Stimulated activated CD4-positive, alpha-beta T cell treated with anti-CD3 and anti-CD28 coated beads, Interleukin-4, amount 100 ng/mL, for 24 hours (primary cell): ENCODE results near the gene HMX2.
A peak's percentile ranks its signal among the peaks of the same experiment; 100 is the strongest.
"Not testable (repeated sequence)": the region's sequence is repeated elsewhere in the genome, so short reads cannot be mapped to it uniquely, and the experiment has no call there.

Experiments used
- DNase-seq: peaks from one replicate; pipeline ENCODE4 v3.0.0-alpha.2; 2020

Gene HMX2

DNA sequence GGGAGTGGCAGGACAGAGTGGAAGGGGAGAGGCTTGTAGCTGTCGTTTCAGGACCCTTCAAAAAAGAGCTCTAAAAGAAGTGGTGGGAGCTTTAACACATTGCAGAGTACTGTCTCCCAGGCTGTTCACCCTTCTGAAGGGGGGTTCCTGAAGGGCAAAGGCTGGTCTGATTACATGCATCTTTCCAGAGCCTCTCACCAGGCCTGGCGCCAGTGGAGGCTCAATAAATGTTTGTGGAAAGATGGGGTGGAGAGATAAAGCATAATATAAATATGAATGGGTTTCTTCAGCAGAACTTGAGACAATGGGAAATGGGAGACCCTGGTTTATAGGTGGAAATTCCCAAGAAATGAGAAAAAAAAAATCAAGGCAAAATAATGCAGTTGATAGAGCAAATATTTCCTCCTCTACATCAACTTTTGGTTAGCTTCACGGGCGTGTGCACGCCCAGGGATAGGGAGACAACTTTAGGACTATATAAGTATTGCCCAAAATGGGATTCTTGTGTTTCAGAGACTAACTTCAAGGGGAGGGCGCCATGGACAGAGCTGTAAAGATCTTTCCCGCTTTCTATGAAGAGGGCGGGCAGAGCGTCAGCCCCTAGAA, 5.7 kb downstream of the HMX2 start:
- DNase-seq = no peak

DNA sequence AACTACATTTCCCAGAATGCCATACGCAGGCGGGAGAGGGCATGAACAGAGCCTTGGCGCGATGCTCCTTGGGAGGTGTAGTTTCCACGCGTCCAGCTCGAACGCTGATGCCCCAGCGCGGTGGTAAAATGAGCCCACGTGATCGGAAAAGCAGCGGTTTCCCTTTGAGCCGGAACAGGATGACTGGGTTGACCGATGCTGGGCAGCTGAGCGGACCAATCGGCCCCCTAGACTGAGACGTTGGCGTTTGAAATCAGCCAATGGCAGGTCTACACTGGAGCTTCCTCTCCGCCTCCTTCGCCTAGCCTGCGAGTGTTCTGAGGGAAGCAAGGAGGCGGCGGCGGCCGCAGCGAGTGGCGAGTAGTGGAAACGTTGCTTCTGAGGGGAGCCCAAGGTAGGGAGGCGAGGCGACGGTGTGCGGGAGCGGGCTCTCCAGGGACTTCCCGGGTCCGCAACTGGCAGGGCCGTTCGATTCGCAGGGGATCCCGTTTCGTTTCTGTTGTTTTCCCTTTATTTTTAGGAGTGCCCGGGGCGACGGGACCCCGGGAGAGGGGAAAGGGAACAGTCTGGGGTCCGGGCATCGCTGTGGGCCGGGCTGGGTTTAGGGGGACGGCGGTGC, 6.3 kb downstream of the HMX2 start, which contains the start of gene BUB3:
TSS of gene BUB3 (plus strand) at position 311 of the 619 bp plus-strand sequence. CDS start 516 bp downstream, outside the sequence.
- DNase-seq = peak; percentile 97

DNA sequence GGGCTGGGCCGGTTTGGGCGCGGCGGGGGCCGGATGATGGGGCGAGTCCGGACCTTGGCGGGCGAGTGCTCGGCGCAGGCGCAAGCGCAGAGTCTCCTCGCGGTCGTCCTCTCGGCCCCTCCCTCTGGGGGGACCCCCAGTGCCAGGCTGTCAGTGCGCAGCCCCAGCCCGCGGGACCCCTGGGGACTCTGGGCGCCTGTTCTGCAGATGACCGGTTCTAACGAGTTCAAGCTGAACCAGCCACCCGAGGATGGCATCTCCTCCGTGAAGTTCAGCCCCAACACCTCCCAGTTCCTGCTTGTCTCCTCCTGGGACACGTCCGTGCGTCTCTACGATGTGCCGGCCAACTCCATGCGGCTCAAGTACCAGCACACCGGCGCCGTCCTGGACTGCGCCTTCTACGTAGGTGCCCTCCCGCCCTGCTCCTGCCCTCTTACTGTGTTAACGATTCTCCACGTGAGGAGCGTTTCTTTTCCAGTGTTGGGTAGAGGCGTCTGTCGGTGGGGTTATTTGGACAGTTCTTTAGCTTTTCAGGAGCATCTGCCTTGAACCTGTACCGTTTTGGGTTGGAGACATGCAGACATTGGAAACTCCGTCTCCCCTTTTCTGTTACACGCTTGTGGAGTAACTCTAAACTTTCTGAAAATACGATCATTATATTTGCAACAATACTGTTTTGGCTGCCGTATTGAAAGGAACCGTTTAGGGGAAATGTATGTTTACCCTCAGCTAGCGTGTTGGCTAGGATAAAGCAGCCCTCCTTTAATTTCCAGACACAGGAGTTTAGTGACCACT, 7.0 kb downstream of the HMX2 start:
- peak; percentile 50 for DNase-seq

DNA sequence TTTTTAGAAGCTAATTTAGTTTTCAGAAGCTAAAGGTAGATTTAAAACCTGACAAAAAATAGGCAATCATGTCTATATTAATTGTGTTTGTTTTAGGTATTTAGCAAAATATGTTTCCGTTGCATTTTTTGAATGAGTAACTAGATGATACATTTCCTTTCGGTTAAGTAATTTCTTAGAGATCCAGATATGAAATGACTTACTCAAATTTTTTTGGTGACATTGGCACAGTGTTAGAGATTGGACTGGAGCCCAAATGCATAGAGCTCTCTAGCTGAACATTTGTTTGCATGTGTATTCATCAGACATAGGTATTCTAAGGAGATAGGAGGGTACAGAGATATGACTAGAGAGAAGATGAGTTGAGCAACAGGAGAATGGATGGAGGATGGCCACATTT, 8.1 kb downstream of the HMX2 start:
- no peak for DNase-seq

DNA sequence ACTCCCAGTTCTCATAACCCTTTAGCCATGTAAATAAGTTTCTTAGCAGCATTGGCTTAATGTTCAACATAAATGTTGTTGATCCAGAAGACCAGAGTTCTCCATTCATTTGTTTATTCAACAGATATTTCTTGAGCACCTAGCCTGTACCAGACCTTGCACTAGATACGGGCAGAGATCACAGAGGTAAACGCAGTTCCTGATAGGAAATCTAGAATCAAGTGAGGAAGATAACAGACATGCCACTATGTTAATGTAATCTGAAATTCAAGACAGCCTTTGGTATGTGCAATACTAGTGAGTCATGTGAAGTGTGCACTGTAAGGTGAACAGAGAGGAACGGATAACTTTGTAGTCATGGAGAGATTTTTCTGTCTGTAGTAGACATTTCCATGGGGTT, 9.3 kb downstream of the HMX2 start:
- DNase-seq = no peak

DNA sequence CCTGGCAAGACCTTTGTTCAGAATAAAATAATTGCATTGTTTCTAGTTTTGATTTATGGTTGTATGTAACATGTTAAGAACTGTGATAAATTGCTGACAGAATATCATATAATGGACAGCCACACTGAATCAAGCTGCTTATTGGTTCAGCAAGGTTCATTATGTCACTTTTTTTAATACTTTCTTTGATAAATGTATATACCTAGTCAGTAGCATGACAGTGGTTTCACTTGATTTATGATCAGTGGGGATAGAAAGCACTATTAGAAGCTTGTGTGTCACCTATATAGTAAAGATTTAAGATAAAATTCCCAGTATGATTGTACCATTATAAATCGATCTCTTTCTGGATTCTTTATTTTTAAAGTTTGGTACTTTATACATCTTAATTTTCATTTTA, 10.7 kb downstream of the HMX2 start:
- DNase-seq = no peak

DNA sequence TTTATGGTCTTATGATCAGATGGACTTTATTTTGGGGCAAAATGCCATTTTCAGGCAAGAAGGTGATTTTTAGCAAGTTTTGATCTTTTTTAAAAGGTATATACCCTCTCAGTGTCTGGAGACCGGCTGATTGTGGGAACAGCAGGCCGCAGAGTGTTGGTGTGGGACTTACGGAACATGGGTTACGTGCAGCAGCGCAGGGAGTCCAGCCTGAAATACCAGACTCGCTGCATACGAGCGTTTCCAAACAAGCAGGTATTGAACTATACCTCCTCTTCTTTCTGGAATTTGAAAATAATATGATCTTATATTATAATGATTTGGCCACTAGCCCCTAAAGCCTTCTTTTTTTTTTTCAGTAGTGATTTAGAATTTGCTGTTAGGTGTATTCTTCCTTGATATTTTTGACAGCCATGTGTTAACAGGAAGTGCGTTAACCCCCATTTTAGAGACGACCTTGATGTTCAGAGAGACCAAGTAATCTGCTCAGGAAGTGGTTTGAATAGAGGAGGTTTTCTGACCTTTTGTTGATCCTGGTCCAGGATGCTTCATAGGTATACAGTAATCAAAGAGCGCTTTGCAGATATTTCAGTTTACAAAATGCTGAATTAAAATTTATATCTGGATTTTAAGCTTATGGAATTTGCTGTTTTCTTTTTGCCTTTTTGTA, 12.5 kb downstream of the HMX2 start:
- DNase-seq = no peak

DNA sequence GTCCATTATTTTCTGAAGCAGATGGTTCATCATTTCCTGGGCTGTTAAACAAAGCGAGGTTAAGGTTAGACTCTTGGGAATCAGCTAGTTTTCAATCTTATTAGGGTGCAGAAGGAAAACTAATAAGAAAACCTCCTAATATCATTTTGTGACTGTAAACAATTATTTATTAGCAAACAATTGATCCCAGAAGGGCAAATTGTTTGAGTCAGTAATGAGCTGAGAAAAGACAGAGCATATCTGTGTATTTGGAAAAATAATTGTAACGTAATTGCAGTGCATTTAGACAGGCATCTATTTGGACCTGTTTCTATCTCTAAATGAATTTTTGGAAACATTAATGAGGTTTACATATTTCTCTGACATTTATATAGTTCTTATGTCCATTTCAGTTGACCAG, 16.4 kb downstream of the HMX2 start:
- no peak for DNase-seq

DNA sequence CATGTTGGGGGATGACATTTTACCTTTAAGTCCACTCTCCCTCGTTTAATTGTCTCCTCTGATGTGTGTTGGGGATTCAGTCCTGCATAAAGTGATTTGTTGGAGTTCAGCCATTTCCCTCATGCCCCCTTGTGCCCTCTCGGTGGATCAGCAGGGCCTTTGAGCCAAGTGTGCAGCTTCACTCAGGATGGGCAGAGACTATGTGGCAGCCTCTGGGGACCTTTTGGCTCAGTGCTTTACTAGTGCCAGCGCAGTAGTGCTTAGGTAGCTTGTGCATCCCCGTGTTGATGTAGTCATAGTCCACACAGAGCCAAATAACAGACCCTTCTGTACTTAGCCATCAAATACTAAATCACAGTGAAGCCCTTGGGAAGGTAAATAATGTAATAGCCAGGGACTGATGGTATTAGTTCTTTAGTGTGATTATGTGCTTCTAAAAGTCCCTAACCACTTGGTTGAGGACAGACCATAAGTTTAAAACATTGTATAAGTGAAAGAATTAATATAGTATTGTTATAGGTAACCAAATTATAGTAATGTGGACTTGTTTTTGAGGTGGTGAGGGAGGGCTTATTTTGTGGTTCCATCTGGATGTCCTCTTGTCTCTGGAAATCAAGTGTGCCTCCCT, 17.6 kb downstream of the HMX2 start:
- DNase-seq = no peak

DNA sequence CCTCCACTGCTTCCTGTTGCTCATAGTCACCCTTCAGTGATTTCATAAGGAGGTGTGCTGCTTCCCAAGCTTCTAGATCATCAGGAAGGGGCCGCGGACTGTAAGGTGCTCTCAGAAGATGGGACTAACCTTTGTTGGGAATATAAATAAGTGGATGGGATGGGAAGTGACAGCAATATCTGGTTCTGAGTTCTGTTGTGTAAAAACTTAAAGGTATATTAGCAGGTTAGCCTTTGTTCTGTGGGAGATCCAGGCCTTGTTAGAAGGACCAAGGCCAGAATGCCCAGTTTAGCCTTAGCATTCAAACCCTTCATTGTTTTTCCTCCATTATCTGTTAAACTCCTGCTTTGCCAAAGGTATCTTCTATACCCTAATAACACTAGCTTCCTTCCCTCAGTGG, 18.7 kb downstream of the HMX2 start:
- DNase-seq = no peak

DNA sequence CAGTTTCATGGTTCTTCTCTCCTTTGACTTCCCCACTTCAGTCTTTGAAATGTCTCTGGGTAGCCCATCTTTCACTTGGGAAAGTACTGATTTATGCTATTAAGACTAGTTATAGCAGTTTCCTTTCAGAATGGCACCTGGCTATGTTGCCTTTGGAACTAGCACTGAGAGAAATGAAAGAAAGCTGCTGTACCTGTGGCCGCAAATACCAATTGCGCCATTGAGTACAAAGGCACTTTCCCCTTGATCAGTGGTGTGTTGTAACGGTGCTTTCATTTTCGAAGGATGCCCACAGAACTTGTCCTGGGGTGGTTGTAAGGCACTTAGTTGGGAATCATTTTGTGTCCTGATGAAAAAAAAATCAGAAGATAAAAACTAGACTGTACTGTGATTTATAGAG, 23.0 kb downstream of the HMX2 start:
- DNase-seq = no peak

DNA sequence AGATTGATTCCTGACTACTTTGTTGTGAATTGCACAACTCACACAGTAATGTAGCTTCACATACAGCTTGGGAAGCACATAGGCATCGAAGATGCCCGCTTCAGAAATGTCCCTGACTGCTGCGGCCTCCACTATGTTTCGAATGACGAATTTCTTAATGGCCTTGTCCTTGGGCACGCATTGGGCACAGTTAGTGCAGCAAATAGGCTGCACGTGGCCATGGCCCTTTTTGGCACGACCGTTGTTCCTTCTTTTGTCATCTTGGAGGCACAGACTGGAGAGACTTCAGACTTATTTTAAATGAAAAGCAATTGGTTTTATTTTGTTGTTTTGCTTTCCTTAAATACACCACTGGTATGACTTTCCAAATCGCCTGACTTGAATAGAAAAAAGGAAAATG, 23.7 kb downstream of the HMX2 start:
- not testable (repeated sequence) for DNase-seq

DNA sequence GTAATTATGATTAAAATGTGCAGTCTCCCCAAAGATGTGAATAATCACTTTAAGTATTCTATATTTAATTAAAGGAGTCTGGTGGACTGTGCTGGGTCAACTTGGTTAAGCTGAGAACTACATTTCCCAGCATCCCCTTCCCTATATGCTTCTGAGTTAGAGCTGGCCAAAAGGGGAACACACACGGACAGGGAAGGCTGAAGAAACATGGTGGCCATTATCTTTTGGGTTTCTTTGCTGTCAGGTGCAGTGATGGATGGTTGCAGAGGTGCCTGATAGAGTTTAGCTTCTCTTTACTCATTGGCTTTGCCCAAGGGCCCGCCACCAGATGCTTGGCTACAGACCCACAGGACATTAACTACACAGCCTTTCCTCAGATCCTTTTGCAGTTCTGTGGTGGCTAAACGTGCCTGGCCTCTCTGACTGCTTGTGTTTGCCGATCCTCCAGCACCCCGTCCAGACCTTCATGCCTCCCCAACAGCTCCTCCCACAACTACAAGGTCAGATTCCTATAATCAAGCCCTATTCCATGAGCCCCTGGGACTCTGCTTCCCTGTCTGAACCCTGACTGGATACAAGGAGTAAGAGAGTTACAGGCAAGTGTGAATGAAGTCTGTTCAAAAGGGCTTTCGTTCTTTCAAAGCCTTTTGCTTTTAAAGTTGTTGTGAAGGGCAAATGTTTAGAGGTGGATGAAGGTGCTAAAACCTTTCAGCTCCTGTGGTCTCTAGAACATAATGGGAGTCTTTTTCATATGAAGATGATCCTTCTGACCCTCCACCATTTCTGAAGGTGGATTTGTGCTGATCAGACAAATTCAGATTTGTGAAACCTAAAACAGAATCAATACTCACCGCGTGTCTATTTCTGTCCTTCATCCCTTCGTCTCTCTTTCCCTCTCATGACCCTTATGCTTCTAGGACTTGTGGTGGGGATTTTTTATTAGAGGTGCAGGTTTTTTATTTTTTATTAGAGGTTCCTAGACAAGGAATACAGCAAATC, 27.8 kb downstream of the HMX2 start:
- no peak for DNase-seq

DNA sequence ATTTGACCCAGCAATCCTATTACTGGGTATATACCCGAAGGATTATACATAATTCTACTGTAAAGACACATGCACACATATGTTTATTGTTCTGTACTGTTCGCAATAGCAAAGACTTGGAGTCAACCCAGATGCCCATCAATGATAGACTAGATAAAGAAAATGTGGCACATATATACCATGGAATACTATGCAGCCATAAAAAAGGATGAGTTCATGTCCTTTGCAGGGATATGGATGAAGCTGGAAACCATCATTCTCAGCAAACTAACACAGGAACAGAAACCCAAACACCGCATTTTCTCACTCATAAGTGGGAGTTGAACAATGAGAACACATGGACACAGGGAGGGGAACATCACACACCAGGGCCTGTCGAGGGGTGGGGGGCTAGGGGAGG, 30.5 kb downstream of the HMX2 start:
- not testable (repeated sequence) for DNase-seq

DNA sequence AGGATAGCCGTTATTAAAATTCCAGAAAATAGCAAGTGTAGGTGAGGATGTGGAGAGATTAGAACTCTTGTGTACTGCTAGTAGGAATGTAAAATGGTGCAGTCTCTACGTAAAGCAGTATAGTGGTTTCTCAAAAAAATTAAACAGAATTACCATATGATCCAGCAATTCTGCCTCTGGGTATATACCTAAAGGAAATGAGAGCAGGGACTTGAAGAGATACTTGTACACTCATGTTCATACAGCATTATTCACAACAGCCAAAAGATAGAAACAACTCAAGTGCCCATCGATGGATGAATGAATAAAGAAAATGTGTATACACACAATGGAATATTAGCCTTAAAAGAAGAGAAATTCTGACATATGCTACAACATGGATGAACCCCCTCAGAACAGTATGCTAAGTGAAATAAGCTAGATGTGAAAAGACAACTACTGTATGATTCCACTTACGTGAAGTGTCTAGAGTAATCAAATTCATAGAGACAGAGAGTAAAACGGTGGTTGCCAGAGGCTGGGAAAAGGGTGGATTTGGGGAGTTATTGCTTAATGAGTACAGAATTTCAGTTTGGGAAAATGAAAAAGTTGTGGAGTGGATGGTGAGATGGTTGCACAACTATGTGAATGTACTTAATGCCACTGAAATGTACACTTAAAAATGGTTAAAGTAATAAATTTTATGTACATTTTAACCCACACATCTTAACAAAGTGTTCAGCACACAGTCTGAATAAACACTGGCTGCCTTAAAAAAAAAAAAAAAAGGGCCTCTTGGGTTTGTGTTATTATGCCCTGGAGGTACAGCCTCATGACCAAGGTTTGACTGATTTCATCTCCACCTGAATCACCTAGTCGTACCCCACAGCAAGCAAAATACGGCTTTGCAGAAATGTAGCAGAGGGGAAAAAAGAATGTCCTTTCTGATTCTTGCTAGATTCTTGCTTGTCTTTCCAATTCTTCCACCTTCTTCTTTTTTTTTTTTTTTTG, 32.5 kb downstream of the HMX2 start:
- no peak for DNase-seq

DNA sequence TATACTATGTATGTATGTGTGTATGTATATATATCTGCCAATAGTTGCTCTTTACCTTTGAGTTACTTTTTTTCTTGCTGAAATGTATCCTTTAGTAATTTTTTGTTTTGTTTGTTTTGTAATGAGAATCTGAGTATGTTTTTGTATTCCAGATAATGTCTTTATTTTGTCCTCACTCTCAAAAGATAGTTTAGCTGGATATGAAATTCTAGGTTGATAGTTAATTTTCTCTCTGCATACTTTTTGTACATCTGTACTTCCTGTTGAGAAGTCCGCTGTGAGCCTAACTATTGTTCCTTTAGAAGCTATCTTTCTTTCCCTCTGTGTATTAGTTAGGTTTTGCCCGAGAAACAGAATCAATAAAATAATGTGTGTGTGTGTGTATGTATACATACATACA, 35.8 kb downstream of the HMX2 start:
- no peak for DNase-seq

DNA sequence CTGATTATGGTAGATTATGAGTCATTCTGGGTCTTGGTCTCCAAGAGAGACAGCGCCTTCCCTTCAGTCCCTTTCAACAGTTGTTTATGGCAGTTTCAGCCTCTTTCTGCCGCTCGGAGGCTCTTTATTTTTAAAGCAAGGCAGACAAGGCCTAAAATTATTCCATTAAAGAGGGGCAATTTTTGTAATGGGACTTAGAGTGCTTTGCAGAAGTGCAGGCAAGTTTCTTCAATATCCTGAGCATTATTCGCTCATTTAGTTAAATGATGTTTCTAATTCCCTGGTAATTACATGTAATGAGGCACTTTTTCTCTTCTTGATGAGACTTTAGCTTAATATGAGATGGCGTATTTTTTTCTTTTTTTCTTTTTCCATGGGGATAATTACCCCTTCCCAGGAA, 39.8 kb downstream of the HMX2 start:
- no peak for DNase-seq

DNA sequence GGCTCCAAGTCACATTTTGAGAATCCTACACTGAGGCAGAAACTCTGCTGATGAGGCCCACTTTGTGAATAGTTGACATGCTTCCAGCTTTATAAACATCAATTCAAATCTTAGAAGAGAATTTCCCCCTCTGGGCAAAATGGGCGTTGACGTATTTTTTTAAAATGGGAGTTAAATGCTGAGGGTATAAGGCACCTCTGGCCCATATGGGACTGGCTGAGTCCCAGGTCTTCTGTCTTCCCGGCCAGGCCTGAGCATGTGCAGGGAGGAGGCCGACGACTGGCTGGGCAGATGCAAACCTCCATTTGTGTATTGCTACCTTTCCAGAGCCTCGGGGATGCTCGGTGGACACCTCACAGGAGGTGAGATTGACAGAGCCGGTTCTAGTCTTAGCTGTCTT, 44.0 kb downstream of the HMX2 start:
- no peak for DNase-seq

DNA sequence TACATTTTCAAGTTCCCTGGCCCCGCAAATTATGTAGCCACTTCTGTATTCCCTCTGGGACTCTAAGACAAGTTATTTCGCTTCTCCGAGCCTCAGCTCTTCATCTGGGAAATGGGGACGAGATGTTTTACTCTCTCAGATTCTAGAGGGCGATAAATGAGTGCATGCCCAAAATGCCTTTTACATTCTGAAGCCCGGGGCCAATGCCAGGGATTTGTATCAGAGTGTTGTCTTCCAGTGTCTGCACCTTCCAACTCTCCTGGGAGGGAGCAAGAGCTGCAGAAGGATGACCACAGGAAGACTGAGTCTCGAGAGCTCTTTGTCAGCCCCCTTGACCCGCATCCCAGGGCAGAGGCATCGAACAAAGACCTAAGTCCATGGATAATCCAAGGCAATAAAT, 46.1 kb downstream of the HMX2 start:
- DNase-seq = no peak
